HG02588 (cell line): ENCODE data around the gene ZNF750.
"Not testable (repeated sequence)": the region's sequence is repeated elsewhere in the genome, so short reads cannot be mapped to it uniquely, and the experiment has no call there.

ENCODE experiments used
- ATAC-seq: cut with Tn5 transposase; IDR thresholded peaks from one replicate; pipeline ENCODE4 v1.9.1; 2021; ENCODE audit warnings: mild to moderate bottlenecking, moderate library complexity; ENCODE audit not compliant: unreplicated experiment

ZNF750 gene

GRCh38 chr17:82798752-82799151 lies 41.1 kb downstream of the ZNF750 start:
- ATAC-seq = no peak

DNA sequence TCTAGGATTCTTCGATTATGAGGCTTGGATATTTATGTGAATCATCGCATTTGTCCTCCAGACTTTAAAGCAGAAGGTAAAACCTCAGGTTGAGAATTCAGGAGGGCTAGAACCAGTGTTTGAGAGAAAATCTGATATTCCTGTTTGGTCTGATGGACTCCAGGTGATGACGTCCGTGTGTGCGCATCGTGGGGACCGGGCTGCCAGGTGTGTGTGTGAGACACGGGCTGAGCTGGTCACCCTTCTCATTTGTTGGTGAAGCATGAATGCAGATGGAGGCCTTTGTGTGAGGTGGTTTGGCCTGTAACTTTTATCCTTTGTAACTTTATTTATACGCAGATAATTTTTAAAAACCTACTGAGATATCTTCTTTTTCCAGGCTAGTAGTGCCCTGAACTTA lies 42.8 kb downstream of the ZNF750 start:
- ATAC-seq = no peak

GRCh38 chr17:82795615-82796014 lies 44.2 kb downstream of the ZNF750 start:
- no peak for ATAC-seq

GRCh38 chr17:82794781-82795482 lies 44.9 kb downstream of the ZNF750 start:
- no peak for ATAC-seq

DNA sequence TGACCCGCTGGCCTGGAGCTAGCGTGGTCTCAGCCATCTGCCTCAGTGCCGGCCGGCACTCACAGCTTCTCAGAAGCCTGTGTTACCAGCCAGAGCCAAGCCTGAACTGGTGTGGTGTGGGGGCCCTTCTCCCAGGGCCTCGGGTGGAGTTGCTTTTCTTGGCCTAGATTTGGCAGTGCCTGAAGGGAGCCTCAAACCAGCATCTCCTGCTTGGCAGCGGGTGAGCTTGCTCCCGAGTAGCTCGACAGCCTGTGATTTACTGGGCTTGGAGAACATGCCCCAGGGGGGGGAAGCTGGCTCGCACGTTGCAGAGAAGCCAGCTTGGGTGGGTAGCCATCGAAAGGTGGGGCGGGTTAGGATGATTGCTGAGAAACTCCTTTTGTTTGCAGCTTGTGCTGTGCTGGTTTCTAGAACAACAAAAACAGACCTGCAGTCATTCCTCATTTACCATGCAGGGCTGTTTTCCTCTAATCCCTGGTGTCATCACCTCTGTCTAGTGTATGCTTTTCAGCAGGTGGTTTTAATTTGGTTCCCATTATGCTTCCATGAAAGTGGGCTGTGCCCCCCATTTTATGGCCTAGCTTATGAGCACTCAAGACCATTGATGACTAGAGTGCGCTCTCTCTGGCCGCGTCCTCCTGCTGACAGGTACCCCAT lies 45.7 kb downstream of the ZNF750 start:
- no peak for ATAC-seq

- ATAC-seq = no peak
Observed at GRCh38 chr17:82791532-82791931, 48.3 kb downstream of the ZNF750 start.

DNA sequence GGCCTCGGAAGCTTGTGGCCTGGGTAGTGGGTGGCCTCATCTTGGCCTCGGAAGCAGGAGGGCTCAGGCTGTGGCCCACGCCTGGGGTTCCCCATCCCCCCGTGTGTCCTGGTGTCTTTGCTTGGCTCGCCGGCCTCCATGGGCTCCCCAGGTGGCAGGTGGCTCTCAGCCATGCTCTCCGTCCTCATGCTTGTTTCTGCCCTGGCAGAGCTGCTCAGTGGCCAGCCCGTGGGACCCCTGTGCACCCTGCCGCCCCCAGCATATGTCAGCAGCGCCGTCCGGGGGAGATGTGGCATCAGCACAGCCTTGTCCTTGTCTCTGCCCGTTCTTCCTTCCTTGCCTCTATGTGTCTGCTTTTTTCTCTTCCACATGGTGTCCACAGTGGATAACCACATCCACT lies 49.4 kb downstream of the ZNF750 start:
- ATAC-seq = no peak

- ATAC-seq = no peak
Observed at GRCh38 chr17:82789806-82790205, 50.0 kb downstream of the ZNF750 start.

DNA sequence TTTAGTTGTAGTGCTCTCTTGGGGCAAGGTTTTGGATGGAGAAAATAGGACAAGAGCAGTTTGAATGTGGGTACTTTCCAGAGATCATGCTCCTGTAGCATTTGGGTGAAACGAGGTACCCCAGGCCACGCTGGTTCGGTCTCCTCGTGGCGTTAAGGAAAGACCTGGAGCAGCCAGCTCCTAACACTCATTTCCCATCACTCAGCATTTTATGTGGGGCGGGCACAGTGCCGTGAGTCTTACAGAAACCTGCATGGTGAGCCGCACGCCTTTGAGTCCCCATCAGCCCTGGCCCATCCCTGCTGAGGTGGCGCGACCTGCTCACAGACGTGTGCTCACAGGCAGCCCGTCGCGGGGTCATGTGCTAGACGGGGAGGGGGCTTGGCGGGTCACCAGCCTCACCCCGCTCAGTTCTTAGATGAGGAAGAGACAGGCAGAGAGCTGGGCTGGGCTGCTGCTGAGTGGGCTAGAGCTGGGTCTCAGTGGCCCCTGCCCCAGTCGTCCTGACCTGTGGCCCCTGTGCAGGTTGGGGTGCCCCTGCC lies 50.7 kb downstream of the ZNF750 start:
- no peak for ATAC-seq

GRCh38 chr17:82788206-82789001 lies 51.4 kb downstream of the ZNF750 start:
- ATAC-seq = no peak

DNA sequence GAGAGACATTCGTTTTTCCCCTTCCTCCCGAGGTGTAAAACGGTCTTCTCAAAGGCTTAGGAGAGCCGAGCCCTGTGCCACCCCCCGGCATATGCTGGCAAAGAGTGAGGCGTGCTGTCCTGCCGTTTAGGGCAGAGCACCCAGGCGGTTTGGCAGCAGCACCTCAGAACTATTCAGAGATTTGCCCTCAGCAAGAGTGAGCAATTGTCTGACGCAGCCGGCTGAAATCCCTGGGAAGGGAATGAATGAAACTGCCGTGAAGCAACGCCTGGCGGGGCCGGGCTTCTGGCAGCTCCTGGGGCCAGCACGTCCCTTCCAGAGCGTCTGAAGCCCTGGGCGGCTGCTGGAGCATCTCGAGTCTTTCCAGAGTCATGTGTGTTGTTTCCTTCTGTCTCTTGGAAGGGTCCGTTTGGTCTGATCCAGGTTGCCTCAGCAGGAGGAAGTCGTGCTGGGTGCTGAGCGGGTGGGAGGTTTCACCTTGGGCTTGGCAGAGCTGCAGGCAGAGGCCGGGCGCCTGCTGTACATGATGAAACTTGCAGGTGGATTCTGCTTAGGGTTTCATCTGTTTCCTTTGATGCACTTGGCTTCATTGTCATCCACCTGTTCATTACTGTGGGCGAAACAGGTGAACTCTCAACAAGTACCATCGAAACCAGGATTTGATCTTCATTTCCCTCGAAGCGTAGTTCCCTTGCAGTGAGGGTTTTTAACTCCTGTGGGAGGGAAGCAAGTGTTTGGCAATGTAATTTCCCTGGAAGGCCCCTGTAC lies 52.6 kb downstream of the ZNF750 start:
- ATAC-seq = no peak

- no peak for ATAC-seq
Observed at GRCh38 chr17:82786427-82786826, 53.4 kb downstream of the ZNF750 start.

DNA sequence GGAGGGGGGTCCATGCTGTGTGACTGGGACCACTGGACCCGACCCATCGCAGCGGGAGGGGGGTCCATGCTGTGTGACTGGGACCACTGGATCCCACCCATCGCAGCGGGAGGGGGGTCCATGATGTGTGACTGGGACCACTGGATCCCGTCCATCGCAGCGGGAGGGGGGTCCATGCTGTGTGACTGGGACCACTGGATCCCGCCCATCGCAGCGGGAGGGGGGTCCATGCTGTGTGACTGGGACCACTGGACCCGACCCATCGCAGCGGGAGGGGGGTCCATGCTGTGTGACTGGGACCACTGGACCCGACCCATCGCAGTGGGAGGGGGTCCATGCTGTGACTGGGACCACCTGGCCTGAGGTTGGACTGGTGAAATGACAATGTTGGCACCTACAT lies 54.2 kb downstream of the ZNF750 start:
- not testable (repeated sequence) for ATAC-seq

- no peak for ATAC-seq
Observed at GRCh38 chr17:82783498-82783897, 56.3 kb downstream of the ZNF750 start.

GRCh38 chr17:82782657-82783207 lies 57.1 kb downstream of the ZNF750 start:
- ATAC-seq = no peak

GRCh38 chr17:82781894-82782274 lies 57.9 kb downstream of the ZNF750 start:
- no peak for ATAC-seq

DNA sequence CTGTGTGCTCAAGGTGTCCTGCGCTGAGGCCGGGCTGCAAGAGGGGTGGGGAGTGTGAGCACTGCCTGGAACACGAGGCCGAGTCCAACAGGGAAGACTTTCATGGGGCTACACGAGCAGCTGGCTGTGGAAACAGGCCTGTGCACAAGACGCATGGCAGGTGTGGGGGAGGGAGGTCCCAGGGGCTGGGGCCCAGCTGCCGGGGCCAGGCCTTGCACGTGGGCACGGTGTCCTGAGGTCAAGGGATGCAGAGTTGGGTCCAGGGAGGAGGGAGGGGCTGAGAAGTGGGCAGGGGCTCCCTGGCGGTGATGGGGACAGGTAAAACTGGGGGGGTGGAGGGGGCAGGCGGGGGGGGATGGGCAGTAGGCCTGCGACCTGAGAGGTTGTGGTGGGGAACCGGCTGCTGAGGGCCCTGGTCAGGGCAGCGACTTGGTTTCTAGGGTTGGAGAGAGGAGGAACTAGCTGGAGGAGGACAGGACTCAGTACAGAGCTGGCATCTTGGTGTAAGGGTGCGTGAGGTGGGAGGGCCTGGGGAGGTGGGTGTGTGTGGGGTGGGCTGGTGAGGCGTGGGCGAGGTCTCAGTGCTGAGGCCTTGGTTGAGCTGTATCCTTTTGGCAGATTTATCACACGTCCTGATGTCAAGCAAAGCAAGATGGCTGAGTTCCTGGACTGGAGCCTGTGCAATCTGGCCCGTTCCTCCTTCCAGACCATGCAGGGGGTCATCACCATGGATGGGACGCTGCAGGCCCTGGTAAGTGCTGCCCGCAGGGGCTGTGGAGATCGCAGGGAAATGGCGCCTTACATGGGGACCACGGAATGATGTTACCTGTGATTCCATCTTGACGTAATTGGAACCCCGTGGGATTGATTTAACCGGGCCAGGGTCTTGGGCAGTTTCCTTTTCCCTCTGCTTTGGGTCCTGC lies 58.6 kb downstream of the ZNF750 start:
- no peak for ATAC-seq

DNA sequence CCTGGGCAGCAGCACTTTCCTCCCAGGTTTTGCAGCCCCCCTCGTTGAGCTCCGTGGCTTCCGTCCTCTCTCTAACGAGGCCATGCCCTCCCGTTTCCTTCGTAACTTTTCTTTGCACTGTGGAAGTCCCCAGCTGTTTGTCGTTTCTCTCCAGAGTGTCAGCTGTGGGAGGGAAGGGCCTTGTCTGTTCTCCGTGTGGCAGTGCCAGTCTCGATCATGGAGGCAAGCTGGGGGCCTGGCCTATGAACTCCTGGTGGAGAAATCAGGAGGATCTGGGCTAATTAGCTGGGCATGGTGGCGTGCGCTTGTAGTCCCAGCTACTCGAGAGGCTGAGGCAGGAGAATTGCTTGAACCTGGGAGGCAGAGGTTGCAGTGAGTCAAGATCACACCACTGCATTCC lies 59.6 kb downstream of the ZNF750 start:
- ATAC-seq = no peak

DNA sequence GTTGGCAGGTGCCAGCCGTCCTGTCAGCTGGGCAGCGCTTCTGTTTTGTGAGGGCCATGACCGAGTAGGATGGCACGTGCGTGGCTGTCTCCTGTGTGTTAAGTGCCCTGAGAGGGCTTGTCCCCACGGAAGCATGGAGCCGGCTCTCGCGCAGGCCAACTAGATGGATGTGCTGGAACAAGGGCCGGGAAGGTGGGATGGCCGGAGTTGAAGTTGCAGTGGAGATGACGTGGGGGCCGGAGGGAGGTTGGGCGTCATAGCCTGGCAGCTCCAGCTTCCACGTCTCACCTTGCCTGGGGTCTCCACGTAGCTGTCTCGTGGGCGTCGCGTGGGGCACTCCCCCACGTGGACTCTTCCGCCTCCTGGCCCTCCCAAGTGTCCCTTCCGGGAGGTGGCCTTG lies 60.3 kb downstream of the ZNF750 start:
- no peak for ATAC-seq
